Left ventricle myocardium inferior (tissue), 1 donor: ENCODE results near the gene SV2C. TPM values are rescaled to one million over a fixed set of nuclear protein-coding genes. Genes with fewer than 3 reads are reported as not detected.
"Not testable (repeated sequence)": the region's sequence is repeated elsewhere in the genome, so short reads cannot be mapped to it uniquely, and the experiment has no call there.

Source experiments
- DNase-seq: peaks from one replicate; pipeline ENCODE4 v3.0.0-alpha.2; 2020
- H3K27ac ChIP-seq: fragments of 200-600 bp; replicated peaks from 2 replicates; pipeline ENCODE4 v1.8.0; 2021
- H3K27me3 ChIP-seq: fragments of 200-600 bp; 2 replicates; pipeline ENCODE4 v1.8.0; 2021; ENCODE audit warnings: low read depth
- H3K36me3 ChIP-seq: fragments of 200-600 bp; 2 replicates; pipeline ENCODE4 v1.8.0; 2021
- H3K4me1 ChIP-seq: fragments of 200-600 bp; 2 replicates; pipeline ENCODE4 v1.8.0; 2021
- H3K4me3 ChIP-seq: fragments of 200-600 bp; 2 replicates; pipeline ENCODE4 v1.8.0; 2021; ENCODE audit warnings: mild to moderate bottlenecking, moderate library complexity
- H3K9me3 ChIP-seq: fragments of 200-600 bp; replicated peaks from 2 replicates; pipeline ENCODE4 v1.8.0; 2021
- CTCF ChIP-seq: fragments of 200-600 bp; IDR thresholded peaks from 2 replicates; pipeline ENCODE4 v1.8.0; 2021; ENCODE audit warnings: antibody characterized with exemption, mild to moderate bottlenecking, borderline replicate concordance
- intact Hi-C: fragments of 100-400 bp; cut with micrococcal nuclease; formaldehyde crosslinking; loops from one replicate; pipeline ENCODE4 v1.11.0; 2022
- total RNA-seq: library from RNA; stranded (reverse); fragmentation: NEBNext Ultra II Directional; extraction: Animal tissue kit (Norgen Biotek cat#: 25700); gene quantifications from one replicate; pipeline ENCODE4 v1.2.1, GENCODE V29; 2021
- donor health status: DM: no; HTN: yes; CAD: no; lungs with severe emphysema.

SV2C gene
- total RNA-seq, 1 donor from 2014 or later = 0.44 TPM

- no peak for DNase-seq
- intact Hi-C loops = no loop called here
- TF ChIP-seq CTCF = no peak
- Histone ChIP-seq H3K4me3 (no peak overlapping the region), H3K36me3 (no peaks in the 10 kb centered on the region), H3K4me1 (no peaks in the 10 kb centered on the region), H3K9me3 (peaks cover 6% of the 10 kb centered on the region), H3K27me3 (peaks cover 4% of the 10 kb centered on the region), H3K27ac (no peak overlapping the region)
These were observed 151.5 kb downstream of the SV2C start for GRCh38 chr5:76234665-76235064.

- intact Hi-C loops = no loop called here
- Histone ChIP-seq H3K4me1 (no peaks in the 10 kb centered on the region), H3K27ac (no peak overlapping the region), H3K4me3 (no peak overlapping the region), H3K9me3 (peaks cover 6% of the 10 kb centered on the region), H3K27me3 (peaks cover 16% of the 10 kb centered on the region), H3K36me3 (no peaks in the 10 kb centered on the region)
- DNase-seq = no peak
- no peak for TF ChIP-seq CTCF
These were observed 153.5 kb downstream of the SV2C start for GRCh38 chr5:76236684-76237083.

- Histone ChIP-seq H3K36me3 (no peaks in the 10 kb centered on the region), H3K4me3 (no peak overlapping the region), H3K4me1 (no peaks in the 10 kb centered on the region), H3K9me3 (peaks cover 6% of the 10 kb centered on the region), H3K27ac (no peak overlapping the region), H3K27me3 (peaks cover 22% of the 10 kb centered on the region)
- DNase-seq = no peak
- intact Hi-C loops = no loop called here
- no peak for TF ChIP-seq CTCF
These were observed 157.2 kb downstream of the SV2C start for GRCh38 chr5:76240336-76240735.

- H3K4me3 ChIP-seq, intact Hi-C loops, H3K9me3 ChIP-seq, H3K4me1 ChIP-seq, H3K27ac ChIP-seq, DNase-seq, H3K36me3 ChIP-seq: not testable (repeated sequence)
- H3K27me3 ChIP-seq = peaks cover 22% of the 10 kb centered on the region
These were observed 159.0 kb downstream of the SV2C start for GRCh38 chr5:76242155-76242554.

- no peaks in the 10 kb centered on the region for H3K9me3 ChIP-seq
- H3K4me1 ChIP-seq = no peaks in the 10 kb centered on the region
- no peak overlapping the region for H3K27ac ChIP-seq
- H3K4me3 ChIP-seq = no peak overlapping the region
- H3K27me3 ChIP-seq = peaks cover 13% of the 10 kb centered on the region
- DNase-seq = no peak
- no peaks in the 10 kb centered on the region for H3K36me3 ChIP-seq
- no peak for TF ChIP-seq CTCF
- intact Hi-C loops = no loop called here
These were observed 162.4 kb downstream of the SV2C start for GRCh38 chr5:76245590-76245989.

- H3K4me3 ChIP-seq = no peak overlapping the region
- no peak for DNase-seq
- no peak overlapping the region for H3K27ac ChIP-seq
- H3K36me3 ChIP-seq = no peaks in the 10 kb centered on the region
- no peaks in the 10 kb centered on the region for H3K4me1 ChIP-seq
- H3K27me3 ChIP-seq = peaks cover 21% of the 10 kb centered on the region
- H3K9me3 ChIP-seq = no peaks in the 10 kb centered on the region
- TF ChIP-seq CTCF = no peak
- intact Hi-C loops = no loop called here
These were observed 166.4 kb downstream of the SV2C start for GRCh38 chr5:76249621-76250020.
